Measurements from ENCODE around the gene MAMDC2.

MAMDC2 gene

GRCh38 chr9:70134360-70134759 is 90.7 kb downstream of the MAMDC2 start:
- no peak for DNase-seq (ENCODE audit: low spot score)

- DNase-seq (ENCODE audit: low spot score) = no peak
Measured at GRCh38 chr9:70135176-70135575, 91.5 kb downstream of the MAMDC2 start.

GRCh38 chr9:70136632-70137031 is 93.0 kb downstream of the MAMDC2 start:
- peak; percentile 9 for DNase-seq (ENCODE audit: low spot score)

GRCh38 chr9:70137577-70137976 is 93.9 kb downstream of the MAMDC2 start:
- peak; percentile 18 for DNase-seq (ENCODE audit: low spot score)

GRCh38 chr9:70142101-70142500 is 98.5 kb downstream of the MAMDC2 start:
- DNase-seq (ENCODE audit: low spot score) = no peak

GRCh38 chr9:70143394-70144130 is 99.9 kb downstream of the MAMDC2 start:
- no peak for DNase-seq (ENCODE audit: low spot score)

- no peak for DNase-seq (ENCODE audit: low spot score)
Measured at GRCh38 chr9:70144131-70144503, 100.5 kb downstream of the MAMDC2 start.

GRCh38 chr9:70145981-70146380 is 102.3 kb downstream of the MAMDC2 start:
- DNase-seq (ENCODE audit: low spot score) = no peak

- DNase-seq (ENCODE audit: low spot score) = no peak
Measured at GRCh38 chr9:70147196-70147595, 103.5 kb downstream of the MAMDC2 start.

- no peak for DNase-seq (ENCODE audit: low spot score)
Measured at GRCh38 chr9:70147651-70148050, 104.0 kb downstream of the MAMDC2 start.

GRCh38 chr9:70152350-70152749 is 108.7 kb downstream of the MAMDC2 start:
- no peak for DNase-seq (ENCODE audit: low spot score)

GRCh38 chr9:70156729-70157128 is 113.1 kb downstream of the MAMDC2 start:
- DNase-seq (ENCODE audit: low spot score) = no peak

GRCh38 chr9:70159630-70160029 is 116.0 kb downstream of the MAMDC2 start:
- DNase-seq (ENCODE audit: low spot score) = no peak

- DNase-seq (ENCODE audit: low spot score) = no peak
Measured at GRCh38 chr9:70160686-70161600, 117.3 kb downstream of the MAMDC2 start.

GRCh38 chr9:70165006-70165602 is 121.5 kb downstream of the MAMDC2 start:
- DNase-seq (ENCODE audit: low spot score) = no peak

- DNase-seq (ENCODE audit: low spot score) = no peak
Measured at GRCh38 chr9:70168521-70168920, 124.9 kb downstream of the MAMDC2 start.

GRCh38 chr9:70169222-70169621 is 125.6 kb downstream of the MAMDC2 start:
- DNase-seq (ENCODE audit: low spot score) = no peak

- DNase-seq (ENCODE audit: low spot score) = no peak
Measured at GRCh38 chr9:70170151-70170790, 126.6 kb downstream of the MAMDC2 start.

GRCh38 chr9:70172532-70172931 is 128.9 kb downstream of the MAMDC2 start:
- DNase-seq (ENCODE audit: low spot score) = no peak

- no peak for DNase-seq (ENCODE audit: low spot score)
Measured at GRCh38 chr9:70177121-70177520, 133.5 kb downstream of the MAMDC2 start.

GRCh38 chr9:70192707-70193106 is 149.1 kb downstream of the MAMDC2 start:
- DNase-seq (ENCODE audit: low spot score) = no peak

- DNase-seq (ENCODE audit: low spot score) = peak; percentile 39
Measured at GRCh38 chr9:70195456-70195855, 151.8 kb downstream of the MAMDC2 start.

Measured in kidney tubule cell (primary cell).